WI38 (cell line): ENCODE measurements around the gene MAP1B.
"Not testable (repeated sequence)": the region's sequence is repeated elsewhere in the genome, so short reads cannot be mapped to it uniquely, and the experiment has no call there.

Experiments used
- H3K4me3 ChIP-seq: 2 replicates; pipeline ENCODE4 v1.5.1; 2011; ENCODE audit warnings: low read depth, mild to moderate bottlenecking, control low read depth, low read length
- CTCF ChIP-seq: IDR thresholded peaks from 2 replicates; pipeline ENCODE4 v1.5.1; 2012; ENCODE audit warnings: low read depth, mild to moderate bottlenecking, control low read depth, low read length

The MAP1B gene

GRCh38 chr5:72079288-72079687 lies 28.0 kb upstream of the MAP1B start:
- no peak for TF ChIP-seq CTCF

DNA sequence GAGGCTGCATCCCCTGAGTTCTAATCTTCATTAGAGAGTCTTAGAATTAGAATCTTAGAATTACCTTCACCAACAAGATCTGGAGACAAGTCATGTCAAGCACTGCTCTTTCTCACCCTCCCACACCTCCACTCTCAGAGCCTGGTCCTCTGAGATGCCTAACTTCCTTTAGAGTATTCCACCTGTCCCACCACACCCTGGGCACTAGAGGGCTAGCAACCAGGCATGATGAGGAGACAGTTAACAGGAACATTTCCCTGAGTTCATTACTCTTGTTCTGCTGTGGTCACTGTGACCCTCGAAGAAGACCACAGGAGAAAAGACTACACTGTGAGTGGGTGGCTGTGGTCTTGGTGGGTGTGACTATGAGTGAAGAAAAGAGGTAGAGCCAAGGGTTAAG lies 25.2 kb upstream of the MAP1B start:
- no peak overlapping the region for H3K4me3 ChIP-seq
- TF ChIP-seq CTCF, result no peak

More at GRCh38 chr5:72079288-72079687, 28.0 kb upstream of the MAP1B start:
- H3K4me3 ChIP-seq, result no peak overlapping the region

DNA sequence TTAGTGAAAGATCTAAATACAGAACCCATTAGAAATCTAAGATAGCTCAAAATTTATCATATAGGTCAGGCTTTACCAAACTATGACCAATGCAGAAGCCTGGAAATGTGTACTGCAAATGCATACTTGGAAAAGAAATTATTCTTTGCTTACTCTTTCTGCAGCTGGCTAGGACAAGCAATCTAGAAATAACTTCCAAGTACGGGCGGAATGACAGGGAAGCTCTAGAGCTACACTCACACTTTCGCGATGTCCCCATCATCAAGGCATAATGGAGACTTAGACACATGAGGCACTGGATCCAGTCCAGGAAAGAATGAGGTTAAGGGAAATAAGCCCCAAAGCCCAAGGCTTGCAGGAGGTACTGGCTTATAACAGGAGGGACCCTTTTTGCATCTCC lies 22.4 kb upstream of the MAP1B start:
- TF ChIP-seq CTCF, result no peak

GRCh38 chr5:72085319-72085718 lies 22.0 kb upstream of the MAP1B start:
- no peak overlapping the region for H3K4me3 ChIP-seq
- TF ChIP-seq CTCF, result no peak

More for the DNA sequence above, 22.4 kb upstream of the MAP1B start:
- no peak overlapping the region for H3K4me3 ChIP-seq

GRCh38 chr5:72089713-72090112 lies 17.6 kb upstream of the MAP1B start:
- H3K4me3 ChIP-seq, result not testable (repeated sequence)

DNA sequence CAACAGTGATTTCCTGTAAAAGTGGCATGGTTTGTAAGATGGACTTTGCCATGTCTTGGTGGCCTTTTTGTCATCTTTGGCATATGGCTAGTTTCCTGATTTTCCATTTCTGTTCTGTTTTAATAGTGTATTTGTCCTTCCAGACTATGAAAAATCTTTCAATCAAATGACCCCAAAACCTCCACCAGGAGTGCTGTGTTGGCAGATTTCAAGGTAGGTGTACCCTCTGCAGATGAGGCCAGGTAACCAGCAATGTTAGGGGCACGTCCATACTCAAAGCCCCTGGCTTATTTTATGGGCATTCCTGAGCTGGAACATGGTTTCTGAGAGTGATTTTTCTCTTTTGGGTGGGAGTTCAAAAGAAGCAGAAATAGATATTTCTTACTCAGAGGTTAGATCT lies 15.2 kb upstream of the MAP1B start:
- H3K4me3 ChIP-seq, result no peak overlapping the region
- TF ChIP-seq CTCF, result no peak

GRCh38 chr5:72093217-72093616 lies 14.1 kb upstream of the MAP1B start:
- no peak for TF ChIP-seq CTCF
- H3K4me3 ChIP-seq, result no peak overlapping the region

DNA sequence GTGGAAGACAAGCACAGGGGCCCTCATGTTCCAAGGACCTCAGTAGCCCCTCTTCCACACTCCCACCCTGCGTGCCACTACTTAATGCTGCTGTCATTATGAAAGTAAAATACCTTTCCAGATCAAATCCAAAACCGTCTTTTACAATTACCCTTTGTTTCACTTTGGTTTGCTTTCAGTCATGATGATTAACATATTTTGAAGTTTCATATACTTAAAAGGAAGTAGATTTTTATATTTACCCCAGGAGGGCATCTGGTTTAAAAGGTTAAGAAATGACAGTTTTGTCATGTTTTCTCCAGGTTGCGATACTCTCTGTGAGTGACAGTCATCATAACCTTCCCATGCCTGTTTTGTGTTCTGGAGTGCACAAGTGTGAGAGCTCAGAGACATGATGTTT lies 13.5 kb upstream of the MAP1B start:
- TF ChIP-seq CTCF, result no peak
- no peak overlapping the region for H3K4me3 ChIP-seq
